ENCODE measurements around the gene HERC6.
"Not testable (repeated sequence)": the region's sequence is repeated elsewhere in the genome, so short reads cannot be mapped to it uniquely, and the experiment has no call there.

Gene HERC6

DNA sequence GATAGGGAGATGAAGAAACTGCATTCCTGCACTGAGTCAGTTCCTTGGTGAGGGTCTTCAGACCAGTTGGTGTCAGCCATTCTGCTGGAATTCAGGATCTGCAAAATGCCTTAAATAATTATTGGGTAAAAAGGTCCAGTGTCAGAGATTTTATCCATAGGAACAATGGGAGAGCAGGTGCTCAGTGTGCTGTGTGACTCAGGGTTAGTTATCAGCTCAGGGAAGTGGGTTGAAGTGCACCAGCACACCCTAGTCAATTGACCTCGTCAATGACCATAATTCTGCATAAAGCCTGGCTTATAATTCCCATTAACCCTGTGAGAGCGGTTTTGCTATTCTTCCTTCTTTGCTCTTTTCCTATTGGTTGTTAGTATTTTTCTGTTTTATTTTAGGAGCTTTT lies 37.3 kb downstream of the HERC6 start:
- TF ChIP-seq ZNF274 (IDR thresholded peaks at IDR 0.05; ENCODE audit: low read depth, low read length) = no peak
- no peak overlapping the region for H3K4me3 ChIP-seq (ENCODE audit: low read length)

DNA sequence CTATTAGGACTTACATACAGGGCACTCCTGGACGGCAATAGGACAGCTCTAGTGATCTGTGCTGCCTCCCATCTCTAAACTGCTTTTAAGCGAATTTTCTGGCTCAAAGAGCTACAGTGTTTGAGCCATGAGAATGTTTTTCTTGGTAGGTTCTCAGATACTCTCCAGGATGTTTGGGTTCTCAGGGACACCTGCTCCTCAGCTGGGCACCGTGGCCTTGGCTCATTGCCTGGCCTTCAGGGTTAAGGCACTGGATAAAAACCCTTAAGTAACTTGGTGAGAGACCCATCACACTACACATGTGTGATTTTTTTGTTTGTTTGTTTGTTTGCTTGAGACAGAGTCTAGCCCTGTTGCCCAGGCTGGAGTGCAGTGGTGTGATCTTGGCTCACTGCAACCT lies 39.8 kb downstream of the HERC6 start:
- no peak for TF ChIP-seq ZNF274 (IDR thresholded peaks at IDR 0.05; ENCODE audit: low read depth, low read length)
- H3K4me3 ChIP-seq (ENCODE audit: low read length) = no peak overlapping the region

DNA sequence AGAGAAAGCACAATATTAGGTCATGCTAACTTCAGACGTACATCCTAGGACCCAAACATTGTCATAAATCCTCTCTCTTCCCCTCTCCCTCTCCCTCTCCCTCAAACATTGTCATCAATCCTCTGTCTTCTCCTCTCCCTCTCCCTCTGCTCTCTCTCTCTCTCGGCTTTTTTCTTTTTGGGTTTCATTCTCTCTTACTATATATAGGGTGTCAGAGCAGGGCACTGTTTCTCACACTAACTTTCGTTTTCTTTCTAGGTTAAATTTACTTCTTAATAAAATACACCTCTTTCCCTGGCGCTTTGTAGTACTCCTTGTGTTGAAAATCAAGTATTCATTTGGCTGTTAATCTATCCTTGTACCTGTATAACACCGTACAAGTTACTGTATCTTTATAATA lies 41.2 kb downstream of the HERC6 start:
- no peak for TF ChIP-seq ZNF274 (IDR thresholded peaks at IDR 0.05; ENCODE audit: low read depth, low read length)
- peak overlapping the region; percentile 54; the same call in 1 of the 2 replicates for H3K4me3 ChIP-seq (ENCODE audit: low read length)

DNA sequence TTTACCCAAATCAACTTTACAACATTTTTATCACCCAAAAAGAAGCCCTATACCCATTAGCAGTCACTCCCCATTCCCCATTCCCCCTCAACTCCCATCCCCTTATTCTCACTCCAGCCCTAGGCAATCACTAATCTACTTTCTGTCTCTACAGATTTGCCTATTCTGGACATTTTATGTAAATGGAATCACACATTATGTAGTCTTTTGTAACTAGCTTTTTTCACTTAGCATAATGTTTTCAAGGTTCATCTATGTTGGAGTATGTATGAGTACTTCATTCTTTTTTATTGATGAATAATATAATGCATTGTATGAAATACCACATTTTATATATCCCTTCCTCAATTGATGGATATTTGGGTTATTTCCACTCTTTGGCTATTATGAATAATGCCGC lies 42.2 kb downstream of the HERC6 start:
- H3K4me3 ChIP-seq (ENCODE audit: low read length) = no peak overlapping the region
- TF ChIP-seq ZNF274 (IDR thresholded peaks at IDR 0.05; ENCODE audit: low read depth, low read length) = no peak

DNA sequence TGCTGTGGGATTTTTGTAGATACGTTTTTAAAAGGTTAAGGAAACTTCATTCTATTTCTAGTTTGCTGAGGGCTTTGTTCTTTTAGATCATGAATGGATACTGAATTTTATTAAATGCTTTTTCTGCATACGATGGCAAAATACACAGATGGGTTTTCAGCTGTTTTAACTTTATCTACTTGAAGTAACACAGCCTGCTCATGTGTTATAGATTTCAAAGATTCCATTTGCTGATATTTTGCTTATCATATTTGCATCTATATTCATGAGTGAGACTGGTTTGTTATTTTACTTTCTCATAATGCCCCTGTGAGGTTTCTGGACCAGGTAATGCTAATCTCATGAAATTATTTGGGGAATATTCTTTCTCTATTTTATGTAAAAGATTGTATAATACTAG lies 43.8 kb downstream of the HERC6 start:
- no peak overlapping the region for H3K4me3 ChIP-seq (ENCODE audit: low read length)
- no peak for TF ChIP-seq ZNF274 (IDR thresholded peaks at IDR 0.05; ENCODE audit: low read depth, low read length)

DNA sequence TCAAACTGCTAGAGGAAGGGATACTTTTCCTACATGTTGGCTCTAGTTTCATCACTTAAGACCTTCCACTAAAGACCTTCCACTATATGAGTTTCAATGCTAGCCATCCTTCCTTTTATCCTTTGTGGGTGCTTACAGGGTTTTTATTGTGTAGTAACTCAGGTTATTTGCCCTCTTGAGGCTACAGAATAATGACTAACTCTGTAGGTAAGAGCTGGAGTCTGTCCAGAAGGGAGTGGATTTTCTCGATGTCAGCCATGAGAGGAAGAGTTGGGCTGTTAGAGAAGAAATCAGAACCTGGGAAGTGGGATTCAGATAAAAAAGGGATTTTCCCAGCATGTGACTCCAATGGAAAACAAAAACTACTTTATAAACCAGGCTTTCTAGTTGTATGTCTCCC lies 50.7 kb downstream of the HERC6 start:
- no peak overlapping the region for H3K4me3 ChIP-seq (ENCODE audit: low read length)
- TF ChIP-seq ZNF274 (IDR thresholded peaks at IDR 0.05; ENCODE audit: low read depth, low read length) = no peak

DNA sequence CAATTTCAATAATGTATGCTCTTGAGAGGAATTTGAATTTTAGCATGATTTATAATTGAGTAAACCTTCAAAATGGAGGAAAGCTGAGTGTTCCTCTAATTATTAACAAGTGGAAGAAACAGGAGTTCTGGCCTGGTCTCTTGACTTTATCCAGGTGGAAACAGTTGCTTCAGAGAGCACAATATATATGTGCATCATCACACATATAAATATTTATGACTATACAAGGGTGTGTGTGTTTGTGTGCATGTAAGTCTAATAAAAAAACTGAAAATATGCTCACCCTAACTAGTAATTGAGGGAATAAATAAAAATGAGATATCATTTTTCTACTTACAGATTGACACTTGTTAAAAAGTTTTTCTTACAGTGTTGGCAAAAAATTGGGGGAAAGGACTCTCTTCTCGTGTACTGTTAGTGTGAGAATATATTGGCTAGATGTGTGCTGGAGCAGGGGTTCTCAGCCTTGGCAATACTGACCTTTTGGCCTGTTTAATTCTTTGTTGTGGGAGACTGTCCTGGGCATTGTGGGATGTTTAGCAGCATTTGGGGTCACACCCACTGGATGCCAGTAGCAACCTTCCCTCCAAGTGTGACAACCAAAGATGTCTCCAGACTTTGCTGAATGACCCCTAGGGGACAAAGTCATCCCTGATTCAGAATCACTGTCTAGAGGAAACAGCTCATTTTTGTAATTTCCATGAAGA lies 57.5 kb downstream of the HERC6 start:
- no peak for TF ChIP-seq ZNF274 (IDR thresholded peaks at IDR 0.05; ENCODE audit: low read depth, low read length)
- no peak overlapping the region for H3K4me3 ChIP-seq (ENCODE audit: low read length)

DNA sequence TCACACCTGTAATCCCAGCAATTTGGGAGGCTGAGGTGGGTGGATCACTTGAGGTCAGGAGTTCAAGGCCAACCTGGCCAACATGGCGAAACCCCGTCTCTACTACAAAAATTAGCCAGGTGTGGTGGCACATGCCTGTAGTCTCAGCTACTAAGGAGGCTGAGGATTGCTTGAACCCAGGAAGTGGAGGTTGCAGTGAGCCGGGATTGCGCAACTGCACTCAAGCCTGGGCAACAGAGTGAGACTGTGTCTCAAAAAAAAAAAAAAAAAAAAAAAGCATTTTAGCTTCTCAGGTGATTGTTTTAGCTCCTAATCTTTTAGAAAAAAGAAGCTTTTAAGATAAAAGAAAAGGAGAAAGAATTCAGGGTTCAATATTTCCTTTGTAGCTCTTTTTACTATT lies 59.2 kb downstream of the HERC6 start:
- H3K4me3 ChIP-seq (ENCODE audit: low read length) = not testable (repeated sequence)

DNA sequence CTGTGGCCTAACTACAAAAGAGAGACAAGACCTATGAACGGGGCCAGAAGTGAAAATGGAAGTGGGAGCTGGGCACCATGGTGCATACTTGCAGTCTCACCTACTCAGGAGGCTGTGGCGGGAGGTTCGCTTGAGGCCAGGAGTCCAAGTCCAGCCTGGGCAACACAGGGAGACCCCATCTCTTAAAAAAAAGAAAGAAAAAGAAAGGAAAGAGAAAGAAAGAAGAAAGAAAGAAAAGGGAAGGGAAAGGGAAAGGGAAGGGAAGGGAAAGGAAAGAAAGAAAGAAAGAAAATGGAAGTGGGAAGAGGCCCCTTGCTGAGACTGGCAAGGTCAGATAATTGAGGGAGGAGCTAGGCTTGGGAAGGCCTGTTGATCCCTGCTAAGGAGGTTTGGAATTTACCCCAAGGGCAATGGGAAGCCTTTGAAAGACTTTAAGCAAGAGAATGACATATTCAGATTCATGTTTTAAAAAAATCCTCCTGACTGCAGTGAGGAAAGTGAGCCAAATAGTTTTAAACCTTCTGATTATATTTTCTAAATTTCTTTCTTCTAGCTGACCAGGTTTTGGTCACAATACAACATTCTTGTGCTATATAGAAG lies 60.6 kb downstream of the HERC6 start:
- H3K4me3 ChIP-seq (ENCODE audit: low read length) = no peak overlapping the region
- TF ChIP-seq ZNF274 (IDR thresholded peaks at IDR 0.05; ENCODE audit: low read depth, low read length) = no peak

DNA sequence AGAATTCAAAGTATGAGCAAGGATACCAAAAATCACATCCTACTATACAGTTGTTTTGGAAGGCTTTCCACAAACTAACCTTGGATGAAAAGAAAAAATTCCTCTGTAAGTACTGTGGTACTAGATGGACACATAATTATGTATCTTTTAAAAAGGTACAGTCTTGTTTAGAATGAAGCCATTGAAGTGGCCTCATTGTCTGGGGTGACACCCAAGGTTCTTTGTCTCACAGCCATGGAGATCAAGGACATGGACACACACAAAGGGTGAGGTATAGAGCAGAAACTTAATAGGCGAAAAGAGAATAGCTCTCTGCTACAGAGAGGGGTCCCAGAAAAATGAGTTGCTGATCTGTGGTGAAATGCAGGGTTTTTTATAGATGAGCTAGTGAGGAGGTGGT lies 61.5 kb downstream of the HERC6 start:
- TF ChIP-seq ZNF274 (IDR thresholded peaks at IDR 0.05; ENCODE audit: low read depth, low read length) = no peak
- no peak overlapping the region for H3K4me3 ChIP-seq (ENCODE audit: low read length)

DNA sequence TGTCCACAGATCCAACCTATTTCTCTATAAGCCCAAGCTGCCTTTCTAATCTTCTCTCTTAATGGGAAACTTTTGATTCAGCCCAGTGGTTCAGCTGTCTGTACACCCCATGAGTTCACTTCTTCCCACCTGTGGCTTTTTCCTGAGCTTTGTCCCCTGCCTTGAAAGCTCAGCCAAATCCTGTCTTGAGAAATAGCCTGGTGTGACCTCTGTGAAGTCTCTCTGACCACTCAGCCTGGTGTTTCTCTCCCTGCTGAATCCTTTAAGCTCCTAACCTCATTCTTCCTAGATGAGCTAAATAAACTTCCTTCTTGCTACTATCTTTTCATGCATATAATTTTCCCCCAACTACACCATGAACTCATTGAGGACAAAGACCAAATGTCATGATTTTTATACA lies 63.0 kb downstream of the HERC6 start:
- H3K4me3 ChIP-seq (ENCODE audit: low read length) = no peak overlapping the region
- no peak for TF ChIP-seq ZNF274 (IDR thresholded peaks at IDR 0.05; ENCODE audit: low read depth, low read length)

GRCh38 chr4:88442689-88443191 lies 64.1 kb downstream of the HERC6 start:
- no peak overlapping the region for H3K4me3 ChIP-seq (ENCODE audit: low read length)
- TF ChIP-seq ZNF274 (IDR thresholded peaks at IDR 0.05; ENCODE audit: low read depth, low read length) = no peak

- no peak overlapping the region for H3K4me3 ChIP-seq (ENCODE audit: low read length)
- TF ChIP-seq ZNF274 (IDR thresholded peaks at IDR 0.05; ENCODE audit: low read depth, low read length) = no peak
Observed at GRCh38 chr4:88443486-88443885, 64.8 kb downstream of the HERC6 start.

DNA sequence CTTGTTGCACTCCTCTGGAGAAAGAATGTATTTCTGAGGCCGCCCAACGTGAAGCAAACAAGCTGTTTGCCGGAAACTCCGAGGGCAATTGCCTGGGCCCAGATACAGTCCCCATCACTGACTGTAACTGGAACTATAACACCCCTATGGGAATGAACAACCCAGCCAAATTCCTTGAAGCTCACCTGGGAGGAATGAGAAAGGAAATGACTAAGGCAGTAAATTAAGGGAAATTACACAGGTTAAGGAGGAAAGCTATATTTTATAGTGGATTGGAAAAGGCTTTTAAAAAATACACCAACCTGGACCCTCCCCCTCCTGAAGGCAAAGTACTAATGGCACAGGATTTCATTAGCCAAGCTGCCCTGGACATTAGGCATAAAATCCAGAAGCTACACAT lies 66.6 kb downstream of the HERC6 start:
- TF ChIP-seq ZNF274 (IDR thresholded peaks at IDR 0.05; ENCODE audit: low read depth, low read length) = no peak

DNA sequence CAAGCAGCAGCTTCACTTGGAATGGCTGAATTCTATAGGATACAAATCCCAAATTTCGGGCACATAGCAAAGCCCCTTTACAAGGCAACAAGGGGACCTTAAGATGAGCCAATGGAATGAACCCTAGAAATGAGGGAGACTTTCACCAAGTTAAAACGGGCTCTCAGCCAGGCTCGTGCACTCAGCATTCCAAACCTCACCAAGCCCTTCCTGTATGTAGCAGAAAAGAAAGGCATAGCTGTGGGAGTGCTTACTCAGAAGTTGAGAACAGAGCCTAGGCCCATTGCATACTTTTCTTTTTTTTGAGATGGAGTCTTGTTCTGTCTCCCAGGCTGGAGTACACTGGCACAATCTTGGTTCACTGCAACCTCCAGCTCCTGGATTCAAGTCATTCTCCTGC lies 67.5 kb downstream of the HERC6 start:
- no peak for TF ChIP-seq ZNF274 (IDR thresholded peaks at IDR 0.05; ENCODE audit: low read depth, low read length)
- no peak overlapping the region for H3K4me3 ChIP-seq (ENCODE audit: low read length)

More for the DNA sequence above, 66.6 kb downstream of the HERC6 start:
- no peak overlapping the region for H3K4me3 ChIP-seq (ENCODE audit: low read length)

Measured in GM08714 (cell line).